HT-29 (cell line): ENCODE results near the gene FBXL3. TPM values are rescaled to one million over a fixed set of nuclear protein-coding genes. Genes with fewer than 3 reads are reported as not detected.
"Not testable (repeated sequence)": the region's sequence is repeated elsewhere in the genome, so short reads cannot be mapped to it uniquely, and the experiment has no call there.

ENCODE experiments used
- DNase-seq: peaks from one replicate; pipeline ENCODE4 v3.0.0-alpha.2; 2015; ENCODE audit warnings: low spot score
- total RNA-seq: library from RNA; depleted of rRNA; stranded (reverse); fragments of >200 nt; shearing (Covaris generic); gene quantifications from 2 replicates; pipeline ENCODE4 v1.2.3, GENCODE V29; 2014

Gene FBXL3
- total RNA-seq, 1 experiment from 2014 or later = 49.2 TPM

- peak; percentile 86 for DNase-seq
Observed at GRCh38 chr13:77026255-77026860, 601 bp downstream of the FBXL3 start.

- no peak for DNase-seq
Observed at GRCh38 chr13:77022341-77022740, 4.6 kb downstream of the FBXL3 start.

GRCh38 chr13:77019756-77020155, 7.2 kb downstream of the FBXL3 start:
- DNase-seq = no peak

- DNase-seq = no peak
Observed at GRCh38 chr13:77016888-77017623, 9.9 kb downstream of the FBXL3 start.

- no peak for DNase-seq
Observed at GRCh38 chr13:77016251-77016812, 10.6 kb downstream of the FBXL3 start.

- DNase-seq = no peak
Observed at GRCh38 chr13:77014906-77015685, 11.9 kb downstream of the FBXL3 start.

- no peak for DNase-seq
Observed at GRCh38 chr13:77013853-77014542, 13.0 kb downstream of the FBXL3 start.

GRCh38 chr13:77009719-77010118, 17.2 kb downstream of the FBXL3 start:
- not testable (repeated sequence) for DNase-seq

GRCh38 chr13:77009011-77009410, 17.9 kb downstream of the FBXL3 start:
- no peak for DNase-seq

- DNase-seq = not testable (repeated sequence)
Observed at GRCh38 chr13:77008337-77008736, 18.6 kb downstream of the FBXL3 start.

GRCh38 chr13:77002590-77003190, 24.3 kb downstream of the FBXL3 start:
- DNase-seq = peak; percentile 49

GRCh38 chr13:77001963-77002587, 24.9 kb downstream of the FBXL3 start:
- no peak for DNase-seq

GRCh38 chr13:77001540-77001939, 25.4 kb downstream of the FBXL3 start:
- no peak for DNase-seq

GRCh38 chr13:77000475-77000874, 26.5 kb downstream of the FBXL3 start:
- DNase-seq = no peak

- DNase-seq = no peak
Observed at GRCh38 chr13:76994281-76994680, 32.7 kb downstream of the FBXL3 start.

GRCh38 chr13:76993473-76993872, 33.5 kb downstream of the FBXL3 start:
- no peak for DNase-seq

GRCh38 chr13:76993021-76993420, 33.9 kb downstream of the FBXL3 start:
- no peak for DNase-seq

GRCh38 chr13:76992548-76993001, 34.4 kb downstream of the FBXL3 start:
- no peak for DNase-seq

- peak; percentile 95 for DNase-seq
Observed at GRCh38 chr13:76991796-76992547, 35.0 kb downstream of the FBXL3 start, which contains the start of gene CLN5. Gene CLN5 (plus strand): TSS chr13:76992081. CDS start chr13:76992099, 18 bp downstream.

- DNase-seq = no peak
Observed at GRCh38 chr13:76991432-76991795, 35.5 kb downstream of the FBXL3 start.
